ENCODE results near the gene PAF1. TPM values are rescaled to one million over a fixed set of nuclear protein-coding genes. Genes with fewer than 3 reads are reported as not detected.
"Not testable (repeated sequence)": the region's sequence is repeated elsewhere in the genome, so short reads cannot be mapped to it uniquely, and the experiment has no call there.

The PAF1 gene
- total RNA-seq, 1 donor from 2014 or later, result 36.9 TPM

- no peak for DNase-seq (ENCODE audit: low spot score)
Observed at GRCh38 chr19:39382991-39383828, 7.7 kb downstream of the PAF1 start.

DNA sequence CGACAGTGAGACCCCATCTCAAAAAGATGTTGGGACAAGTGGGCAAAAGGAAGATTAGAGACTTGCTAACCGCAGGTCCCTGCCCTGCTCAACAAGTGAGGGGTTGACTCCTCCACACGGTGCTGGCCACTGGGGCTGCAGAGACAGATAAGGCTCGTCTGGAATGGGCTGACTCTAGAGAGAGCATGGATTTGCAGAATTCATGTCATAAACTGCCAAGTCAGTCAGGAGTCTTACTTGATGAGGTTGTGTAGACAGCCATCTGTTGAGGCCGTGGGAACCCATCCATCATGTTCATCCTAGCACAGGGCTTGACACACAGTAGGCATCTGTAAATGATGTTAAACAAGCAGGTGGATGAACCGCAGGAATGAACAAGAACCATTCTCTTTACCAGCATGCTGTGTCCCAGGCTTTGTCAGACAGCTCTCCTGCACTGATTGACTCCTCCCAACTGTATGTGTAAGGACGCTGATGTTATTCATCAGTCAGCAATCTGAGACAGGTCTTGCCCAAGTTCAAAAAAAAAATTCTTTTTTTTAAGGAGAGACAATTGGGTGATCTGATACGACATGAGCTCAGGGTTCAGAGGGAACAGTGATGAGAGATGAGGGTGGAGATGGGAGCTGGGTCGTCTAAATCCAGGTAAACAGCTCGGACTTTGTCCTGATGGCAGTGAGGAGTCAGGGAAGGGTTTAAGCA lies 8.8 kb downstream of the PAF1 start:
- no peak for DNase-seq (ENCODE audit: low spot score)

GRCh38 chr19:39380521-39381502 lies 10.1 kb downstream of the PAF1 start:
- DNase-seq (ENCODE audit: low spot score), result no peak

- no peak for DNase-seq (ENCODE audit: low spot score)
Observed at GRCh38 chr19:39379865-39380396, 11.0 kb downstream of the PAF1 start.

DNA sequence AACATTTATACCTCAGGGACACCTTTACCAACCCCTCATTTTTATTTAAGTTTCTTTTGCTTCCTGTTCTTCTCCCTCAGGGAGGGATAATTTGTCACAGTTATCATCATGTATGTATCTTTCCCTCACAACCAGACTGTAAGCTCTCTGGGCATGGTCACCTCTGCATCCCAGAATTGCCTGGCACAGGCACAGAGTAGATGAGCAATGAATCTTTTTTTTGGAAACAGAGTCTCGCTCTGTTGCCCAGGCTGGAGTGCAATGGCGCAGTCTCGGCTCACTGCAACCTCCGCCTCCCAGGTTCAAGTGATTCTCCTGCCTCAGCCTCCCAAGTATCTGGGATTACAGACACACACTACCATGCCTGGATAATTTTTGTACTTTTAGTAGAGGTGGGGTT lies 11.5 kb downstream of the PAF1 start:
- DNase-seq (ENCODE audit: low spot score), result not testable (repeated sequence)

GRCh38 chr19:39377373-39378362 lies 13.2 kb downstream of the PAF1 start:
- DNase-seq (ENCODE audit: low spot score), result no peak

DNA sequence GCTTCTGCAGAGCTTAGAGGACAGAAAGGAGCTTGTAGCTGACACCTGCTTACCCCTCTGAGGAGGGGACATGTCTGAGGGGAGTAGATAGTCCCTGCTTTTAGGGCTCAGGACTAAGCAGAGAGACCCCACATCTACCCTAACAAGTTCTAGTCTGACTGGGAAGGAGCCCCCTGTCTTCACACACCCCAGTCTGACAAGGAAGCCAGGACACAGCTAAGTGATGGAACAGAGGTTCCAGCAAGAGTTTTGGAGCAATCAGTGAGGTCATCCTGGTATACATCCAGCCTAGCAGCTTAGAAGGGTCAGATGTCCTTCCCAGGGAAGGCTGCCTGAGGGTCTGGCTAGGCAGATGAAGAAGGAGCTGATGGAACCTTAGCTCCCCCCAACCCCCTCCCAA lies 15.0 kb downstream of the PAF1 start:
- no peak for DNase-seq (ENCODE audit: low spot score)

- no peak for DNase-seq (ENCODE audit: low spot score)
Observed at GRCh38 chr19:39372941-39373340, 18.0 kb downstream of the PAF1 start.

DNA sequence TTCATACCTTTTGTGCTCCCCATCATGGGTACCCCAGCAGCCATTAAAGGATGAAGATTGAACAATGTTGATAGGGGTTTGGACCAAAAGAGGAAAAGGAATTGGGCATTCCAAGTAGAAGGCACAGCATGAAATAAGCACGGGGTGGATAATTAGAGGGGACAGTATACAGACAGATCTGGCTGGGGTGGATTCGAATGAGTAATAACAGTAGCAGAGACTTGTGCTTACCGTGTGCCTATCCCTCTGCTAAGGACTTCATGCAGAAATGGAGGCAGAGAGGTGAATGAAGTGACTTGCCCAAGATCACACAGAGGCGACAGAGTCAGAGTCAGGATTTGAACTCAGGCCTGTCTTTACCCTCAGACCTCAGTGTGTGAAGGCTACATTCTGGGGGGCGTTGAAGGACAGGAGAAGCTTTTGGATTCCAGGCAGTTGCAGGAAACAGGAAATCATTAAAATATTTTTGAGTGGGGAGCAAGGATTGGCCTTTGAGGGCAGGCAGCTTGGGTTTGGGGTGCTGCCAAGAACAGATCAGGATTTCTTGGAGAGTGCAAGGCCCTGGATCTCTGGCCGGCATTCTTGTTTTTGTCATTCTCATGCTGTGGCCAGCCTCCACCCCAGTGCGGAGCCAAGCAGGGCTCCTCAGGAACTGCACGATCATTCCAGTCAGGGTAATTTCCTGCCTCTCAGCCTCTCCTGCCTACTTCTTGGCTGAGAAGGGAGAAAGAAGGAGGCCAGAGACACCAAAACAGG lies 18.7 kb downstream of the PAF1 start:
- DNase-seq (ENCODE audit: low spot score), result peak; percentile 86

- no peak for DNase-seq (ENCODE audit: low spot score)
Observed at GRCh38 chr19:39370735-39371134, 20.2 kb downstream of the PAF1 start.

GRCh38 chr19:39369200-39369599 lies 21.7 kb downstream of the PAF1 start:
- no peak for DNase-seq (ENCODE audit: low spot score)

DNA sequence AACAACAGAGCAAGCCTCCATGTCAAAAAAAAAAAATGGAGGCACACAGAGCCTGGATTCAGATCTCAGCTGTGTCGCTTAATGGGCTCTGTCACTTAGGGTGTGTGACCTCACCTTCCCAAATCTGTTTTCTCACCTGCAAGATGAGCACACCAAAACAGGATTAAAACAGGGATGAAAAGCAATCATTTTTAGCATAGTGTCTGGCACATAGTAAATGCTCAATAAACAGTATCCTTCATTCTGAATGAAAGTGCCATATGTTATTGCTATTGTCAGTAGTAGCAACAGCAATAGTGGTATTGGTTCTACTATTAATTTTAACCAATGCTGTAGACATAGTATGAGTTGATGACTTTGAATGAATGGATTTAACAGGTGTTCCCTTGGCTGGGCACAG lies 25.4 kb downstream of the PAF1 start:
- no peak for DNase-seq (ENCODE audit: low spot score)

DNA sequence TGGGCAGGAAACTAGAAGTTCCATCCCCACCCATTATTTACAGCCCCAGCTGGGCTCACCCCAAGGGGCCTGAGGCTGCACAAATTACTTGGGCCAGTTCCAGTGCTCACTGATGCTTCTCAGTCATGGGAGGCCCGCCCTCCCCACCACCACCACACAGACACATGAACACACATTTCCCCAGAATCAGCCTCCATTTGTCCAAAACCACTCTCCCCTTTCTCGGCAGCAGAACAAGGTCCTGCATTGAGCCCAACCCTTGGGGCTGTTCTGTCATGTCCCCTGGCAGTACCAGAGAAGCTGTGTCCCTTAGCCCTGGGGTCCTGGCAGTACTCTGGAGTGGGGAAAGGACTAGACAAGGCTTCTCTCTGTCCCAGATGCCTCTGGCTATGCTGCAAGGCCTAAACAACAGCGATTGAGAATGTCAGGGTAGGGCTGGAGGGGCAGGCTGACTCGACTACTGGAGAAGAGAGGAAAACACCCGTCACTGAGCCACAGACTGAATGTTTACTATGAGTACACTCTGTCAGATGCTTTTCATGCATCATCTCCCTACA lies 26.9 kb downstream of the PAF1 start:
- no peak for DNase-seq (ENCODE audit: low spot score)

DNA sequence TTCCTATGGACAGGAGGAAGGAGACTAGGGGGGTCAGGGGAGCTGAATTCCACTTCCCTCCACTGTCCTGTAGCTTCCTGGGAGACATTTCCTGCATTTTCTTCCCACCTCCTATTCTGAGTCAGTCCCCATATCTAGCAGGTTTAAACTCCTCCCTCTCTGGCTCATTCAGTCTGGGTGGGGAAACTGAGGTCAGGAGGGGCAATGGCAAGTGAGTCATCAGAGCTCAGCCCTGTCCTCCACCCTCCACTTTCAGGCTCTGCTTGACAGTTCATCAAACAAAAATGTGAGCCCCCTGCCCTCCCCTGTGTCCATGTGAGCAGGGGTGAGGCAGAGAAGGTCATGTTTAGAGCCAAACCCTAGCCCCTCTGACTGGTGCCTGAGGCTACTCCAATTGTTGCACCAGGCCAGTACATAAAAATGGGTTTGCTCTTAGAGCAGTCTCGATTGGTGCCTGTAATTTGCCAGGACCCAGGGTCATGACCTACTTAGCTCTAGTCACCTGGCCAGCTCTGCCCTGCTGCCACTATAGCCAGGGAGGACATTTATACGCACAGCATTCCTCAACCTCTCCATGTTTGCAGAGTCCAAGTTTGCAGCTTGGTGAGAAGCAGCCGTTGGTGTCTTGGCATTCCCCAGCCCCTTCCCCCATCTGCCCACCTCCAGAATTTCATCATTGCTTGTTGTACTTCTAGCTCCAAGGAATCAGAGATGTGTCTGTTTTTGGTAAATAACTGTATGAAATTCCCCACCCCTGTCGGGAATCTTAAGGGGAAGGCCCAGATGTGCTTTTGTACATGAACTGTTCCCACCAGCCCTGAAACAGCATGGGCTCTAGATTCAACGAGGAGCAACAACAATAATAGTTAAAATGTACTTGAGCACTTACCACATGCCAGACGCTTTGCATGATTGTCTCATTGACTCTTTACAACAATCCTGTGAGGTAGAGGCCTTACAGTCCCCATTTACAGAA lies 27.9 kb downstream of the PAF1 start:
- no peak for DNase-seq (ENCODE audit: low spot score)

DNA sequence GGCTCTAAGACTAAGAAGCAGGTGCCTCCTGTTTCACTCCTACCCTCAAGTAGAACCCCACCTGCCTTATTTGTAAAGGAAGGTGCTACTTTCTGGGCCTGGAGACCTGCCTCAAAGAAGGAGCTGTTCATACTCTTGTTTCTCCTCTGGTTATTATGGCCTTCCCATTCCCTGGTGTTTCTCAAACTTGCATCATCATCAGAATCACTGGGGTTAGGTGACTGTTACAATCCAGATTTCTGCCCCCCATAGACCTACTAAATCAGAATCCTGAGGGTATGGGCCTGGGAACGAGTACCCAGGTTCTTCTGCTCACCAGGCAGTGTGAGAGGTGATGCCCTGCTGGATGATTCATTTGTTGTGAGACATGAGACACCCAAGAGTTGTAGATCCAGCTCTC lies 30.3 kb downstream of the PAF1 start:
- DNase-seq (ENCODE audit: low spot score), result no peak

- DNase-seq (ENCODE audit: low spot score), result no peak
Observed at GRCh38 chr19:39359026-39359425, 31.9 kb downstream of the PAF1 start.

- DNase-seq (ENCODE audit: low spot score), result no peak
Observed at GRCh38 chr19:39356647-39357046, 34.3 kb downstream of the PAF1 start.

DNA sequence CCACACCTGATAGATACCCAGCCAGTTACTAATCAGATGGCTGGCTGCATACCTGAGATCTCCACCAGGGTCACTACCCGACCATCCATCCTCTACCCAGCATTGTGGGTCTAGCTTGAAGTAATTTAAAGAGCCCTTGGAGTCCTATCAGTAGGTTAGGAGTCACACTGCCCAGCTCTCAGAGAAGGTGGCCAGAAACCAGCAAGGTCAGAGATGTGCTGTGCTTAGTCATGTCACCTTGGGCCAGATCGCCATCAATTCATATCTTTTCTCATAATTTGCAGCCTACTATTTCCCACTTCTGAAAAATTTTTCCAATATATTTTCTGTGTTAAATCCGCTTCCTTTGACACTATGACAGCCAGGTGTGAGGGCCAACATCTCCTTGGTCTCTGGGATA lies 34.8 kb downstream of the PAF1 start:
- no peak for DNase-seq (ENCODE audit: low spot score)

Measured in ureter (tissue), 1 donor.